ENCODE measurements around the gene TAF1A.

TAF1A gene

GRCh38 chr1:222554177-222554576 is 35.6 kb downstream of the TAF1A start:
- Histone ChIP-seq H3K36me3 (ENCODE audit: insufficient read depth) (no peaks in the 10 kb centered on the region), H3K4me2 (no peak overlapping the region), H2AFZ (ENCODE audit: low read depth) (no peak overlapping the region), H3K79me2 (ENCODE audit: insufficient read depth, low read depth) (no peaks in the 10 kb centered on the region), H4K20me1 (ENCODE audit: insufficient read depth) (no peaks in the 10 kb centered on the region), H3K9ac (no peak overlapping the region), H3K27me3 (ENCODE audit: insufficient read depth, low read depth) (no peaks in the 10 kb centered on the region), H3K4me1 (ENCODE audit: low read depth, poor library complexity, severe bottlenecking) (no peaks in the 10 kb centered on the region), H3K27ac (no peak overlapping the region), H3K4me3 (IDR thresholded peaks at IDR 0.05; ENCODE audit: insufficient read depth, low read depth, low read length) (no peak overlapping the region)
- TF ChIP-seq CTCF (conservative IDR thresholded peaks at IDR 0.05; ENCODE audit: low read depth, low read length) = no peak

GRCh38 chr1:222552882-222553281 is 36.9 kb downstream of the TAF1A start:
- Histone ChIP-seq H3K27me3 (ENCODE audit: insufficient read depth, low read depth) (no peaks in the 10 kb centered on the region), H3K36me3 (ENCODE audit: insufficient read depth) (no peaks in the 10 kb centered on the region), H2AFZ (ENCODE audit: low read depth) (no peak overlapping the region), H3K27ac (no peak overlapping the region), H3K4me1 (ENCODE audit: low read depth, poor library complexity, severe bottlenecking) (no peaks in the 10 kb centered on the region), H3K4me3 (IDR thresholded peaks at IDR 0.05; ENCODE audit: insufficient read depth, low read depth, low read length) (no peak overlapping the region), H4K20me1 (ENCODE audit: insufficient read depth) (no peaks in the 10 kb centered on the region), H3K9ac (no peak overlapping the region), H3K4me2 (no peak overlapping the region), H3K79me2 (ENCODE audit: insufficient read depth, low read depth) (no peaks in the 10 kb centered on the region)
- no peak for TF ChIP-seq CTCF (conservative IDR thresholded peaks at IDR 0.05; ENCODE audit: low read depth, low read length)

GRCh38 chr1:222547944-222548671 is 41.6 kb downstream of the TAF1A start, which contains the start of gene HHIPL2:
Gene HHIPL2 (minus strand): TSS chr1:222548104. CDS start chr1:222548044, 60 bp downstream.
- no peak within 1 kb of the TSS for H3K4me3 ChIP-seq (IDR thresholded peaks at IDR 0.05; ENCODE audit: insufficient read depth, low read depth, low read length)
- H3K36me3 ChIP-seq (ENCODE audit: insufficient read depth) = no peaks in the 10 kb centered on the region
- H3K4me2 ChIP-seq = no peak within 1 kb of the TSS
- no peak within 1 kb of the TSS for H2AFZ ChIP-seq (ENCODE audit: low read depth)
- no peak within 1 kb of the TSS for H3K27ac ChIP-seq
- no peak within 1 kb of the TSS for H3K9ac ChIP-seq
- no peaks in the 10 kb centered on the region for H3K79me2 ChIP-seq (ENCODE audit: insufficient read depth, low read depth)
- H4K20me1 ChIP-seq (ENCODE audit: insufficient read depth) = no peaks in the 10 kb centered on the region
- no peaks in the 10 kb centered on the region for H3K27me3 ChIP-seq (ENCODE audit: insufficient read depth, low read depth)
- TF ChIP-seq CTCF (conservative IDR thresholded peaks at IDR 0.05; ENCODE audit: low read depth, low read length) = no peak
- H3K4me1 ChIP-seq (ENCODE audit: low read depth, poor library complexity, severe bottlenecking) = no peaks in the 10 kb centered on the region

GRCh38 chr1:222547260-222547614 is 42.5 kb downstream of the TAF1A start:
- Histone ChIP-seq H3K4me1 (ENCODE audit: low read depth, poor library complexity, severe bottlenecking) (no peaks in the 10 kb centered on the region), H3K9ac (no peak overlapping the region), H3K36me3 (ENCODE audit: insufficient read depth) (no peaks in the 10 kb centered on the region), H3K79me2 (ENCODE audit: insufficient read depth, low read depth) (no peaks in the 10 kb centered on the region), H4K20me1 (ENCODE audit: insufficient read depth) (no peaks in the 10 kb centered on the region), H3K27me3 (ENCODE audit: insufficient read depth, low read depth) (no peaks in the 10 kb centered on the region), H3K27ac (no peak overlapping the region), H2AFZ (ENCODE audit: low read depth) (no peak overlapping the region), H3K4me3 (IDR thresholded peaks at IDR 0.05; ENCODE audit: insufficient read depth, low read depth, low read length) (no peak overlapping the region), H3K4me2 (no peak overlapping the region)
- TF ChIP-seq CTCF (conservative IDR thresholded peaks at IDR 0.05; ENCODE audit: low read depth, low read length) = no peak

All from KMS-11 (cell line).